NCI-H1694 treated with DMSO at 0.1 percent for 48 hours (cell line): ENCODE data around the gene TMEM218.
"Not testable (repeated sequence)": the region's sequence is repeated elsewhere in the genome, so short reads cannot be mapped to it uniquely, and the experiment has no call there.

Experiments used
- DNase-seq: peaks from one replicate; lab custom pipeline; 2025; lab: John Stamatoyannopoulos, UW

The TMEM218 gene

GRCh38 chr11:125090151-125090550 lies 21.3 kb downstream of the TMEM218 start:
- DNase-seq = not testable (repeated sequence)

- DNase-seq = not testable (repeated sequence)
Observed at GRCh38 chr11:125089481-125089880, 21.9 kb downstream of the TMEM218 start.

GRCh38 chr11:125088576-125089455 lies 22.6 kb downstream of the TMEM218 start:
- no peak for DNase-seq

DNA sequence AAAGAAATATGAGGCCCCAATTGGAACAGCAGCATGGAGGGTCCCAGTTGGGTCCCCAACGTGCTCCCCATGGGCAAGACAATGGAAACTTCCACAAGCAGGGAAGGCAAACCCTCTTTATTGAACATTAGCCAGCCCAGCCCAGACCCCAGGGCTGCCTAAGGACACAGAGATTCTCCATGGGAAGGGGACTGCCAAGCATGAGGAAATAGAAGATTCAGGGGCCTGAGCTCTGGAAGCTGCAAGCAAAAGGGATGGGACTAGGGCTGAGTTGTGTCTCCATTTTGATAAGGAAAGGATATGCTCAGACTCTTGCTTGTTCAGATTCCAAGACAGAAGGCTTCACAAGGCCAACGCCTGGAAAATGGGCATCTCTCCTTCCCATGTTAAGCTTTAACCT lies 23.3 kb downstream of the TMEM218 start:
- no peak for DNase-seq

DNA sequence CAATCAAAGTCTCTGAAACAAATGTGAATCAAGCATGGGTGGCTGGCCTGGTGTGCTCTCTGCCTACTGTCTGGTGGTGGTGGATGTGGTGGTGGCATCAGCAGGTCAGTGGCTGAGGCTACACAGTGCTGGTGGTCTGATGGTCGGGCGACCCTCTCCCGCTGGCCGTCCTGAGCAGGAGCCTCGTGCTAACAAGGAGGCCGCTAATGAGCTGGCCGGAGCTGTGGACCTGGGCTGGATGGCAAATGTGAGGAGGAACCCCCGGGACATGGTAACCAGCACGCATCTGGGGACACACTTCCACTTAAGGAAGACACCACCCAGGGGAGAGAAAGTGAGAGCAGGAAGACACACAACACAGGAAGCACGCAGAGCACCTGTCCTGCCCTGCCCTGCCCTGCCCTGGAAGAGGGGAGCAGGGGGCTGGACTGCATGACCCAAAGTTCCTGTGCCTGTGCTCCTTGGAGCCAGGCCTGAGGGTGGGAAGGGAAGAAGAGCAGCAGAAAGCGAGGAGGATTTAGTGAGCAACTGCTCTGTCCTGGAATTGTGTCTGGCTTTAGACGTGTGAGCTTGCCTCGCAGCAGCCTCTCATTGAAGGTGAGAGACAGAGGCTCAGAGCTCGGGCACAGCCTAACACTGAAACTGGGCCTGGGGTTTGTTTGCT lies 24.7 kb downstream of the TMEM218 start:
- DNase-seq = no peak

DNA sequence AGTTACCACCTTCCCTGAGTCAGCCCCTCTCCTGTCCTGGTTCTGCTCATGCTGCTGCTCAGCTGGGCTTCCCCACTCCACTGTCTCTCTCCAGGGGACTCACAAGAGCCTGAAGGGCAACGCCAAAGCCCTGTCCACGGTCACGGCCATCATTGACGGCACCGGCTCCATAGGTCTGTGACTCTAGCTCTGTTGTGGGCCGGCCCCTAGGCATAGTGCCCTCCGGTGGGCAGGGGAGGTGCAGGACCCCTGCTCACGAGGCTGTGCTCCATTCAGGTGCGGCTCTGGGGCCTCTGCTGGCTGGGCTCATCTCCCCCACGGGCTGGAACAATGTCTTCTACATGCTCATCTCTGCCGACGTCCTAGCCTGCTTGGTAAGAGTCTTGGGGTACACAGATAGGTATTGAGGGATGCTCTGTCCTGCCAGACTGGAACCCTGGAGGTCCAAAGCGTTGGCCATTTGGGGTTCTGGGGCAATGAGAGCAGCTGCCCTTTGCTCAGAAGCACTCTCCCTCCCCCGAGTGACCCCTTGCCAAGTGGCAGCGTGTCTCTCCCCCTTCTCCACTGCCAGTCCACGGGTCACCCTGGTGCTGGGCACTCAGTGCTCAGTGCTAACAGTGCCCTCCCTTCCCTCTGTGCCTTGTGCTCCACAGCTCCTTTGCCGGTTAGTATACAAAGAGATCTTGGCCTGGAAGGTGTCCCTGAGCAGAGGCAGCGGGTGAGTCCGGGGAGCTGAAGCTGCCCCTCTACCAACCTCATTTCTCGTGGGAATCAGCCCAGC lies 25.9 kb downstream of the TMEM218 start:
- no peak for DNase-seq

GRCh38 chr11:125084761-125085231 lies 26.6 kb downstream of the TMEM218 start:
- DNase-seq = no peak

- DNase-seq = no peak
Observed at GRCh38 chr11:125084057-125084416, 27.4 kb downstream of the TMEM218 start.

DNA sequence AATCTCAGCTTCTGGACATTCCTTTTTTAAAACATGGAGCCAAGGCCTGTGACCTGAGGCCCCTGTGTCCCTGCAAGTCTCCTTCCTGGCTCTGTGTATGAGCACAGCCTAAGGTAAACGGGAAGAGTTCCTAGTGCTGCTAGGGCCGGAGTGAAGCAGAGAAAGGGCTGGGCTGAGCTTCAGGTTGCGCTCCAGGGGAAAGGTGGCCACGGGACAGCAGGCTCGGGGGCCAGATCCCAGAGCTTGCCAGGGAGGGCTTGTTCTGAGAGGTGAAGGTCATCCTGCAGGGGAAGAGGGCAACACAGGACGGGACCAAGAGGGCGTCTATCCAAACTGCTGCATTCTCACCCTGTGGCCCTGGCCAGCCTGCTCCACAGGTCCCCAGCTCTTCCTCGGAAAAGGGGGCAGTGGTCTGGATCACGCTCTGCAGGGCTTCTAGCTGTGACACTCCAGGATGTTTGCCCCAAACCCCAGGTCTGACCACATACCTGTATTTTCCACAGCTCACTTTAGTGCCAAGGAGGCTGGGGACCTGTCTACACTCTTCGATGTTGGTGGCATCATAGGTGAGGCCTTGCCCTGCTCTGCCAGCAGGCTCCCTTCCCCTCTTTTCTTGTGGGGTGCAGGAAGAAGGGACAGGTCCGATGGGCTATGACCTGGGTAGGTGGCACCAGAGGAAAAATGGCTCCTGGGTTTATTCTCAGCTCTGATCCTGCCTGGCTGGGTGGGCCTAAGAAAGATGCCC lies 27.9 kb downstream of the TMEM218 start:
- DNase-seq = no peak

DNA sequence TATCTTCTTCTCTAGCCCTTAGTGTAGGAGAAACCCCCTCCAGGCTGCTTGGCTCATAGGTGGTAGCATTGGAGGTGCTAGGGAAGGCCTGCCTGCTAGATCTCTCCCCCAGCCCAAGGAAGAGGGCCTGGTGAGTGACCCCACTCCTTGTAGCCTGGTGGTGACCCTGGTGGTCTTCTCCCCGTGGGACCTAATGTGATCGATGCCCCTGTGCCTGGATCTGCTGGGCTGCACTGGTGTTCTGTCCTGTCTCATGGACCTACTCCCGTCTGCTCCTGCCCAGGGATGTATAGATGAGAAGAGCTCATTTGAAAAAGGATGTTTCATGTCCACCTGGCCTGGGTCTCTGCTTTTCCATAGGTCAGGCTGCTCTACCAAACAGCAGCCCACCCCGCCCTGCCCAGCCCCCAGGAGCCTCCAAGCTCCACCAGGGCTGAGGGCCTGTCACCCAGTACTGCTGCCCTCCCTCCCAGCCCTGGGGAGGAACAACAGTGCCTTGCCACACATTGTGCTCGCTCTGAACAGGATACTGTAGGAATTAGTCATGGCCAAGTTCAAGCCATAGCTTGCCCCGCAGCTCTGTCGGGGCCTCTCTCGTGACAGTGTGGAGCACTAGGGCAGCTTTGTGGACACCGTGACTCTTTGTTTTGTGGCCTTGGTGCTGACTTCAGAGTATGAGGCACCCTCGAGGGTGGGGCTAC lies 28.7 kb downstream of the TMEM218 start:
- no peak for DNase-seq

- no peak for DNase-seq
Observed at GRCh38 chr11:125082040-125082439, 29.4 kb downstream of the TMEM218 start.

GRCh38 chr11:125081098-125081798 lies 30.2 kb downstream of the TMEM218 start:
- no peak for DNase-seq

GRCh38 chr11:125080531-125080911 lies 30.9 kb downstream of the TMEM218 start:
- no peak for DNase-seq

- DNase-seq = no peak
Observed at GRCh38 chr11:125079878-125080530, 31.4 kb downstream of the TMEM218 start.

DNA sequence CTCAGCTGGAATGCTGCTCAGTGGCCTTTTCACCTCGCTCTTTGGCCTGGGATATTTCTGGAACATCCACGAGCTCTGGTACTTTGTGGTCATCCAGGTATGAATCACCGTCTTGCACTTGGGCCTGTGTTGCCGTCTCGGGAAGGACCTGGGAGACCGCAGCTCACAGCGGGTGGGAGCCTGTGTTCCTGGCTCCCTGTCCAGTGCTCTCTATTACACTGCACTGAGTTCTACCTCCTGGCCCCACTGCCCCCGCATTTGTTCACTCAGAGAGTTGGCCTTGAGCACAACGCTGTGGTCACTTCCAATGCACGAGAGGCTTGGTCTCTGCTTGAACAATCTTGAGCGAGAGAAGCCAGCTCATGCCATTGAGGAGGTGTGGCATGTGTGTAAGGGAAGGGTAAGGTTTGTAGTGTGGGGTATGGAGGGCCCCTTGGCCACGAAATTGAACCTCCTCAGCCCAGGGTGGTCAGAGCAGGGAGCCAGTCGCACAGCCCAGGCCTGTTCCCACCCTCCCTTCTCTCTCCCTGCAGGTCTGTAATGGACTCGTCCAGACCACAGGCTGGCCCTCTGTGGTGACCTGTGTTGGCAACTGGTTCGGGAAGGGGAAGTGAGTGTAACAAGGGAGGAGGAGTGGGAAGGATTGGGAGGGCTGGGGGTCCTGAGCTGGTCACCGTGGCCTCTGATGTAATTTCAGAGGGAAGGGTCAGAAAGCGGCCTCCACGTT lies 32.1 kb downstream of the TMEM218 start:
- DNase-seq = no peak

DNA sequence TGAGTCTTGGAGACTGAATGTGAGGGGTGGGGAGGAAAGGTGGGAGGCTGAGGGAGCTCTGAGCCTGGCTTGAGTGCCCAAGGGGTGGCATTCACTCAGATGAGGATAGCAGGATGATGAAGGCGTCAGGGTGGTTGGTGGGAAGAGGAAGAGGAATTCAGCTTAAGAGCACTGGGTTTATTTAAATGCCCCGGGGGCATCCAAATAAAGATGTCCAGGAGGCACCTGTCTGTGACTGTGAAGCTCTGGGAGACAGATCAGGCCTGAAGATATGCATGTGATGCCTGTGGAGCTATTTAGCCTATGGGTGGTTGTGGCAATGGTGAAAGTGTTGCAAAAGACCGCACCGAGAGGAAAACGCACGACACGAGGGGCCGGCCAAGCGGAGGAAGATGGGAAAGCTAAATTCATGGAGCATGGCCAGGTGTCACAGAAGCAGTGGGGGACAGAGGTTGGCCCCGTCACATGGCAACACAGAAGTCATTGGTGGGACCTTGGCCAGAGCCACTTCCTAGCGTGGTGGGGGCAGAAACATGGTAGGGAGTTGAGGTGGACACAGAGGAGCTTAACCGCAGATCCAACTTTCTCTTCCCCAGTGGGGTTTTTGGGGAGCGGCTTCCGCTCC lies 32.8 kb downstream of the TMEM218 start:
- no peak for DNase-seq

- no peak for DNase-seq
Observed at GRCh38 chr11:125078016-125078415, 33.4 kb downstream of the TMEM218 start.

- DNase-seq = no peak
Observed at GRCh38 chr11:125076378-125076945, 35.0 kb downstream of the TMEM218 start.

- DNase-seq = no peak
Observed at GRCh38 chr11:125075900-125076317, 35.5 kb downstream of the TMEM218 start.
